ENCODE data around the gene HDGFL2.

The HDGFL2 gene

GRCh38 chr19:4428326-4428975 lies 43.6 kb upstream of the HDGFL2 start:
- no peak overlapping the region for H2AK5ac ChIP-seq (ENCODE audit: low read depth, low read length)
- H2BK120ac ChIP-seq (ENCODE audit: low read depth, low read length) = no peak overlapping the region
- no peaks in the 10 kb centered on the region for H3K4me1 ChIP-seq (ENCODE audit: control insufficient read depth in 2 of 2, insufficient read depth in 1 of 2, low read depth in 1 of 2, low read length in 2 of 2)
- H3K36me3 ChIP-seq (replicated peaks in 1 of 2; ENCODE audit: control insufficient read depth in 2 of 2, insufficient read depth in 2 of 2, low read length in 2 of 2) = peaks cover 63 to 87% of the 10 kb centered on the region in 2 donors
- no peak overlapping the region for H2BK5ac ChIP-seq (ENCODE audit: low read length)
- H3K27me3 ChIP-seq (ENCODE audit: control insufficient read depth in 3 of 3, insufficient read depth in 3 of 3, low read depth in 1 of 3, low read length in 3 of 3) = no peaks in the 10 kb centered on the region
- H3K4me2 ChIP-seq (ENCODE audit: insufficient read depth, low read length, poor library complexity, severe bottlenecking) = no peak overlapping the region
- H3K4me3 ChIP-seq (ENCODE audit: low read length in 2 of 2) = no peak overlapping the region
- DNase-seq (ENCODE audit: low spot score) = no peak
- no peak overlapping the region for H3K14ac ChIP-seq (ENCODE audit: low read length)
- H4K91ac ChIP-seq (ENCODE audit: low read depth, low read length, poor library complexity) = no peak overlapping the region
- H3K23ac ChIP-seq (ENCODE audit: low read depth, low read length, poor library complexity) = no peak overlapping the region
- no CpG with 5 or more reads among the region's 20 CpGs for WGBS, 2 donors (ENCODE audit: extremely low coverage in 2 of 2, insufficient read length in 2 of 2, insufficient replicate concordance in 1 of 2)
- no peak overlapping the region for H2AFZ ChIP-seq (ENCODE audit: low read length)
- H2BK12ac ChIP-seq (ENCODE audit: low read length) = no peak overlapping the region
- peaks cover 11% of the 10 kb centered on the region for H3K79me1 ChIP-seq (ENCODE audit: low read depth, low read length)
- no peak overlapping the region for H3K4ac ChIP-seq (ENCODE audit: low read length)
- H3K9me3 ChIP-seq (replicated peaks in 1 of 2; ENCODE audit: control insufficient read depth in 2 of 2, insufficient read depth in 1 of 2, low read depth in 1 of 2, low read length in 2 of 2) = peaks cover 0 to 5% of the 10 kb centered on the region in 2 donors
- H2BK15ac ChIP-seq (ENCODE audit: low read length) = no peak overlapping the region
- no peak overlapping the region for H4K8ac ChIP-seq (ENCODE audit: low read depth, low read length)
- H3K18ac ChIP-seq (ENCODE audit: low read length) = no peak overlapping the region
- no peak overlapping the region for H3K9ac ChIP-seq (ENCODE audit: low read depth, low read length, poor library complexity)
- H3K27ac ChIP-seq (replicated peaks; ENCODE audit: low read length) = no peak overlapping the region

- Histone ChIP-seq H3K4me1 (ENCODE audit: control insufficient read depth in 2 of 2, insufficient read depth in 1 of 2, low read depth in 1 of 2, low read length in 2 of 2) (no peaks in the 10 kb centered on the region), H3K4me3 (ENCODE audit: low read length in 2 of 2) (no peak overlapping the region), H3K23ac (ENCODE audit: low read depth, low read length, poor library complexity) (no peak overlapping the region), H3K9ac (ENCODE audit: low read depth, low read length, poor library complexity) (no peak overlapping the region), H2BK5ac (ENCODE audit: low read length) (peak overlapping the region; percentile 13), H3K27ac (replicated peaks; ENCODE audit: low read length) (no peak overlapping the region), H3K27me3 (ENCODE audit: control insufficient read depth in 3 of 3, insufficient read depth in 3 of 3, low read depth in 1 of 3, low read length in 3 of 3) (no peaks in the 10 kb centered on the region), H2BK12ac (ENCODE audit: low read length) (no peak overlapping the region), H3K4ac (ENCODE audit: low read length) (no peak overlapping the region), H3K18ac (ENCODE audit: low read length) (no peak overlapping the region), H2BK15ac (ENCODE audit: low read length) (no peak overlapping the region), H3K14ac (ENCODE audit: low read length) (no peak overlapping the region), H3K4me2 (ENCODE audit: insufficient read depth, low read length, poor library complexity, severe bottlenecking) (no peak overlapping the region), H2BK120ac (ENCODE audit: low read depth, low read length) (no peak overlapping the region), H2AFZ (ENCODE audit: low read length) (no peak overlapping the region), H4K8ac (ENCODE audit: low read depth, low read length) (no peak overlapping the region), H3K9me3 (replicated peaks in 1 of 2; ENCODE audit: control insufficient read depth in 2 of 2, insufficient read depth in 1 of 2, low read depth in 1 of 2, low read length in 2 of 2) (peaks cover 0 to 5% of the 10 kb centered on the region in 2 donors), H3K79me1 (ENCODE audit: low read depth, low read length) (peaks cover 8% of the 10 kb centered on the region), H2AK5ac (ENCODE audit: low read depth, low read length) (no peak overlapping the region), H4K91ac (ENCODE audit: low read depth, low read length, poor library complexity) (no peak overlapping the region), H3K36me3 (replicated peaks in 1 of 2; ENCODE audit: control insufficient read depth in 2 of 2, insufficient read depth in 2 of 2, low read length in 2 of 2) (peaks cover 60 to 87% of the 10 kb centered on the region in 2 donors)
- no peak for DNase-seq (ENCODE audit: low spot score)
- no CpG with 5 or more reads among the region's 16 CpGs for WGBS, 2 donors (ENCODE audit: extremely low coverage in 2 of 2, insufficient read length in 2 of 2, insufficient replicate concordance in 1 of 2)
These were observed 42.8 kb upstream of the HDGFL2 start for GRCh38 chr19:4429256-4429655.

GRCh38 chr19:4429771-4430171 lies 42.3 kb upstream of the HDGFL2 start:
- no peak overlapping the region for H3K14ac ChIP-seq (ENCODE audit: low read length)
- H2BK5ac ChIP-seq (ENCODE audit: low read length) = peak overlapping the region; percentile 13
- no CpG with 5 or more reads among the region's 12 CpGs for WGBS, 2 donors (ENCODE audit: extremely low coverage in 2 of 2, insufficient read length in 2 of 2, insufficient replicate concordance in 1 of 2)
- no peak overlapping the region for H2AK5ac ChIP-seq (ENCODE audit: low read depth, low read length)
- no peak for DNase-seq (ENCODE audit: low spot score)
- H2AFZ ChIP-seq (ENCODE audit: low read length) = no peak overlapping the region
- H3K9me3 ChIP-seq (replicated peaks in 1 of 2; ENCODE audit: control insufficient read depth in 2 of 2, insufficient read depth in 1 of 2, low read depth in 1 of 2, low read length in 2 of 2) = peaks cover 0 to 5% of the 10 kb centered on the region in 2 donors
- H2BK120ac ChIP-seq (ENCODE audit: low read depth, low read length) = no peak overlapping the region
- H3K4me1 ChIP-seq (ENCODE audit: control insufficient read depth in 2 of 2, insufficient read depth in 1 of 2, low read depth in 1 of 2, low read length in 2 of 2) = no peaks in the 10 kb centered on the region
- H3K27ac ChIP-seq (replicated peaks; ENCODE audit: low read length) = no peak overlapping the region
- H2BK12ac ChIP-seq (ENCODE audit: low read length) = no peak overlapping the region
- H3K4me3 ChIP-seq (ENCODE audit: low read length in 2 of 2) = no peak overlapping the region
- H3K36me3 ChIP-seq (replicated peaks in 1 of 2; ENCODE audit: control insufficient read depth in 2 of 2, insufficient read depth in 2 of 2, low read length in 2 of 2) = peaks cover 65 to 87% of the 10 kb centered on the region in 2 donors
- H3K23ac ChIP-seq (ENCODE audit: low read depth, low read length, poor library complexity) = no peak overlapping the region
- no peak overlapping the region for H3K4ac ChIP-seq (ENCODE audit: low read length)
- no peak overlapping the region for H3K4me2 ChIP-seq (ENCODE audit: insufficient read depth, low read length, poor library complexity, severe bottlenecking)
- no peak overlapping the region for H3K18ac ChIP-seq (ENCODE audit: low read length)
- peaks cover 8% of the 10 kb centered on the region for H3K79me1 ChIP-seq (ENCODE audit: low read depth, low read length)
- H3K9ac ChIP-seq (ENCODE audit: low read depth, low read length, poor library complexity) = no peak overlapping the region
- no peak overlapping the region for H2BK15ac ChIP-seq (ENCODE audit: low read length)
- no peak overlapping the region for H4K91ac ChIP-seq (ENCODE audit: low read depth, low read length, poor library complexity)
- no peak overlapping the region for H4K8ac ChIP-seq (ENCODE audit: low read depth, low read length)
- H3K27me3 ChIP-seq (ENCODE audit: control insufficient read depth in 3 of 3, insufficient read depth in 3 of 3, low read depth in 1 of 3, low read length in 3 of 3) = no peaks in the 10 kb centered on the region

- no peak overlapping the region for H3K4me3 ChIP-seq (ENCODE audit: low read length in 2 of 2)
- DNase-seq (ENCODE audit: low spot score) = no peak
- no peak overlapping the region for H3K18ac ChIP-seq (ENCODE audit: low read length)
- H3K79me1 ChIP-seq (ENCODE audit: low read depth, low read length) = peaks cover 14% of the 10 kb centered on the region
- H2BK12ac ChIP-seq (ENCODE audit: low read length) = no peak overlapping the region
- no peak overlapping the region for H4K91ac ChIP-seq (ENCODE audit: low read depth, low read length, poor library complexity)
- no peak overlapping the region for H2AK5ac ChIP-seq (ENCODE audit: low read depth, low read length)
- no peak overlapping the region for H3K9ac ChIP-seq (ENCODE audit: low read depth, low read length, poor library complexity)
- no peak overlapping the region for H2BK15ac ChIP-seq (ENCODE audit: low read length)
- H3K23ac ChIP-seq (ENCODE audit: low read depth, low read length, poor library complexity) = no peak overlapping the region
- H2BK120ac ChIP-seq (ENCODE audit: low read depth, low read length) = no peak overlapping the region
- H3K4me1 ChIP-seq (ENCODE audit: control insufficient read depth in 2 of 2, insufficient read depth in 1 of 2, low read depth in 1 of 2, low read length in 2 of 2) = no peaks in the 10 kb centered on the region
- peaks cover 0 to 5% of the 10 kb centered on the region in 2 donors for H3K9me3 ChIP-seq (replicated peaks in 1 of 2; ENCODE audit: control insufficient read depth in 2 of 2, insufficient read depth in 1 of 2, low read depth in 1 of 2, low read length in 2 of 2)
- no peak overlapping the region for H3K4me2 ChIP-seq (ENCODE audit: insufficient read depth, low read length, poor library complexity, severe bottlenecking)
- H3K36me3 ChIP-seq (replicated peaks in 1 of 2; ENCODE audit: control insufficient read depth in 2 of 2, insufficient read depth in 2 of 2, low read length in 2 of 2) = peaks cover 66 to 87% of the 10 kb centered on the region in 2 donors
- no peak overlapping the region for H2BK5ac ChIP-seq (ENCODE audit: low read length)
- H3K27me3 ChIP-seq (ENCODE audit: control insufficient read depth in 3 of 3, insufficient read depth in 3 of 3, low read depth in 1 of 3, low read length in 3 of 3) = no peaks in the 10 kb centered on the region
- WGBS, 2 donors (ENCODE audit: extremely low coverage in 2 of 2, insufficient read length in 2 of 2, insufficient replicate concordance in 1 of 2) = no CpG with 5 or more reads among the region's 12 CpGs
- no peak overlapping the region for H4K8ac ChIP-seq (ENCODE audit: low read depth, low read length)
- H3K4ac ChIP-seq (ENCODE audit: low read length) = no peak overlapping the region
- no peak overlapping the region for H3K27ac ChIP-seq (replicated peaks; ENCODE audit: low read length)
- no peak overlapping the region for H3K14ac ChIP-seq (ENCODE audit: low read length)
- no peak overlapping the region for H2AFZ ChIP-seq (ENCODE audit: low read length)
These were observed 41.3 kb upstream of the HDGFL2 start for GRCh38 chr19:4430760-4431159.
